DND-41 (cell line): ENCODE measurements around the gene NUAK2.

Experiments used
- ATAC-seq: fragments of 200-7000 bp; cut with Tn5 transposase; 3 replicates; pipeline ENCODE4 v1.9.1; 2021; ENCODE audit warnings: low read depth; ENCODE audit not compliant: insufficient read depth
- DNase-seq: peaks from one replicate; pipeline ENCODE4 v3.0.0-alpha.2; 2020
- H2AFZ ChIP-seq: 2 replicates; pipeline ENCODE4 v1.6.0; 2012; ENCODE audit warnings: low read depth, low read length
- H3K27ac ChIP-seq: 2 replicates; pipeline ENCODE4 v1.5.1; 2012; ENCODE audit warnings: low read length, inconsistent platforms
- H3K27me3 ChIP-seq: fragments of 200-600 bp; sonication (generic); 2 replicates; pipeline ENCODE4 v1.6.0; 2012; ENCODE audit warnings: low read length, mild to moderate bottlenecking, inconsistent platforms; ENCODE audit not compliant: insufficient read depth, poor library complexity
- H3K36me3 ChIP-seq: 2 replicates; pipeline ENCODE4 v1.5.1; 2012; ENCODE audit warnings: low read length, inconsistent platforms; ENCODE audit not compliant: insufficient read depth
- H3K4me1 ChIP-seq: 2 replicates; pipeline ENCODE4 v1.5.1; 2012; ENCODE audit warnings: mild to moderate bottlenecking, low read length; ENCODE audit not compliant: insufficient read depth
- H3K4me2 ChIP-seq: 2 replicates; pipeline ENCODE4 v1.6.0; 2012; ENCODE audit warnings: mild to moderate bottlenecking, moderate library complexity, low read length, inconsistent platforms; ENCODE audit not compliant: insufficient read depth
- H3K4me3 ChIP-seq, 2 experiments: fragments of 200-600 bp in 1 of 2; shearing (Covaris generic) in 1 of 2; 2 replicates each; pipeline ENCODE4 v1.5.1; 2012 to 2016; ENCODE audit warnings: inconsistent platforms in 2 of 2, low read length in 2 of 2, mild to moderate bottlenecking in 2 of 2, low read depth in 1 of 2, moderate library complexity in 1 of 2
- H3K79me2 ChIP-seq: 2 replicates; pipeline ENCODE4 v1.6.0; 2012; ENCODE audit warnings: low read length, inconsistent platforms; ENCODE audit not compliant: insufficient read depth
- H3K9ac ChIP-seq: 2 replicates; pipeline ENCODE4 v1.6.0; 2012; ENCODE audit warnings: low read depth, mild to moderate bottlenecking, inconsistent platforms, low read length, moderate library complexity
- H3K9me3 ChIP-seq: 2 replicates; pipeline ENCODE4 v1.5.1; 2012; ENCODE audit warnings: low read length, moderate library complexity, mild to moderate bottlenecking, inconsistent platforms; ENCODE audit not compliant: insufficient read depth, severe bottlenecking
- H4K20me1 ChIP-seq: 2 replicates; pipeline ENCODE4 v1.6.0; 2012; ENCODE audit warnings: low read length; ENCODE audit not compliant: insufficient read depth
- EZH2 ChIP-seq: IDR thresholded peaks from 3 replicates; pipeline ENCODE4 v1.6.1; 2012; ENCODE audit warnings: borderline replicate concordance, low read depth, mild to moderate bottlenecking, moderate library complexity, low read length, inconsistent platforms; ENCODE audit not compliant: severe bottlenecking
- TF ChIP-seq, protein P1 (sequence below): IDR thresholded peaks from 2 replicates; pipeline ENCODE4 v1.5.1; 2012; ENCODE audit warnings: borderline replicate concordance, low read length, moderate library complexity, mild to moderate bottlenecking; ENCODE audit not compliant: poor library complexity, severe bottlenecking; ENCODE audit errors: extremely low read depth

Gene NUAK2

GRCh38 chr1:205261946-205262691 is 59.4 kb downstream of the NUAK2 start:
- H2AFZ ChIP-seq: no peak overlapping the region
- H3K4me3 ChIP-seq: no peak overlapping the region
- H4K20me1 ChIP-seq: peaks cover 15% of the 10 kb centered on the region
- H3K4me1 ChIP-seq: peaks cover 4% of the 10 kb centered on the region; the same call in 1 of the 2 replicates
- H3K9me3 ChIP-seq: no peaks in the 10 kb centered on the region
- H3K79me2 ChIP-seq: no peaks in the 10 kb centered on the region
- H3K36me3 ChIP-seq: no peaks in the 10 kb centered on the region
- ATAC-seq (no peak), DNase-seq (no peak)
- no peak for TF ChIP-seq EZH2
- TF ChIP-seq, protein P1, sequence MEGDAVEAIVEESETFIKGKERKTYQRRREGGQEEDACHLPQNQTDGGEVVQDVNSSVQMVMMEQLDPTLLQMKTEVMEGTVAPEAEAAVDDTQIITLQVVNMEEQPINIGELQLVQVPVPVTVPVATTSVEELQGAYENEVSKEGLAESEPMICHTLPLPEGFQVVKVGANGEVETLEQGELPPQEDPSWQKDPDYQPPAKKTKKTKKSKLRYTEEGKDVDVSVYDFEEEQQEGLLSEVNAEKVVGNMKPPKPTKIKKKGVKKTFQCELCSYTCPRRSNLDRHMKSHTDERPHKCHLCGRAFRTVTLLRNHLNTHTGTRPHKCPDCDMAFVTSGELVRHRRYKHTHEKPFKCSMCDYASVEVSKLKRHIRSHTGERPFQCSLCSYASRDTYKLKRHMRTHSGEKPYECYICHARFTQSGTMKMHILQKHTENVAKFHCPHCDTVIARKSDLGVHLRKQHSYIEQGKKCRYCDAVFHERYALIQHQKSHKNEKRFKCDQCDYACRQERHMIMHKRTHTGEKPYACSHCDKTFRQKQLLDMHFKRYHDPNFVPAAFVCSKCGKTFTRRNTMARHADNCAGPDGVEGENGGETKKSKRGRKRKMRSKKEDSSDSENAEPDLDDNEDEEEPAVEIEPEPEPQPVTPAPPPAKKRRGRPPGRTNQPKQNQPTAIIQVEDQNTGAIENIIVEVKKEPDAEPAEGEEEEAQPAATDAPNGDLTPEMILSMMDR: no peak
- H3K27ac ChIP-seq: no peak overlapping the region
- H3K9ac ChIP-seq: no peak overlapping the region
- peaks cover 15% of the 10 kb centered on the region for H3K27me3 ChIP-seq
- H3K4me2 ChIP-seq: no peak overlapping the region

DNA sequence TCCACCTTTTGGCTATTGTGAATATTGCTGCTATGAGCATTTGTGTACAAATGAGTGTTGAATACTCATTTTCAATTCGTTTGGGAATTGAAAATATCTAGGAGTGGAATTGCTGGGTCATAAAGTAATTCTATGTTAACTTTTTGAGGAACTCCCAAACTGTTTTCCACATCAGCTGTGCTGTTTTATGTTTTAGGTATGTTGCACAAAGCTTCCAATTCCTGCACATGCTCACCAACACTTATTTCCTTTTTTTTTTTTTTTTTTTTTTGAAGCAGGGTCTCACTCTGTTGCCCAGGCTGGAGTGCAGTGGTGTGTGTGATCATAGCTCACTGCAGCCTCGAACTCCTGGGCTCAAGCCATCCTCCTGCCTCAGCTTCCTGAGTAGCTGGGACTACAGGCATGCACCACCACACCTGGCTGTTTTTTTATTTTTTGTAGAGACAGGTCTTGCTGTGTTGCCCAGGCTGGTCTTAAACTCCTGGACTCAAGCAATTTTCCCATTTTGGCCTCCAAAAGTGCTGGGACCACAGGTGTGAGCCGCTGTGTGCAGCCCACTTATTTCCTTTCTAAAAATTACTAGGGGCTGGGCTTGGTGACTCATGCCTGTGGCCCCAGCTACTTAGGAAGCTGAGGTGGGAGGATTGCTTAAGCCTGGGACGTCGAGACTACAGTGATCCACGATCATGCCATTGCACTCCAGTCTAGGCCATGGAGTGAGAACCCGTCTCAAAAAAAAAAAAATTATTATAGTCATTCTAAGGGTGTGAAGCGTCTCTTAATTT is 60.4 kb downstream of the NUAK2 start:
- H3K27me3 ChIP-seq: peaks cover 15% of the 10 kb centered on the region

GRCh38 chr1:205259998-205260397 is 61.5 kb downstream of the NUAK2 start:
- Histone ChIP-seq H3K36me3 (no peaks in the 10 kb centered on the region), H3K79me2 (no peaks in the 10 kb centered on the region), H3K4me1 (peaks cover 4% of the 10 kb centered on the region; the same call in 1 of the 2 replicates), H3K27me3 (peaks cover 15% of the 10 kb centered on the region), H3K4me3 (no peak overlapping the region), H2AFZ (no peak overlapping the region), H3K9me3 (no peaks in the 10 kb centered on the region), H3K4me2 (no peak overlapping the region), H3K9ac (no peak overlapping the region), H4K20me1 (peaks cover 15% of the 10 kb centered on the region), H3K27ac (no peak overlapping the region)
- no peak for ATAC-seq
- no peak for DNase-seq
- no peak for TF ChIP-seq EZH2
- TF ChIP-seq, protein P1: no peak

More for the DNA sequence above, 60.4 kb downstream of the NUAK2 start:
- H4K20me1 ChIP-seq: peaks cover 15% of the 10 kb centered on the region
- no peak overlapping the region for H2AFZ ChIP-seq
- H3K4me3 ChIP-seq: no peak overlapping the region
- DNase-seq (no peak), ATAC-seq (no peak)
- no peak overlapping the region for H3K4me2 ChIP-seq
- H3K27ac ChIP-seq: no peak overlapping the region
- no peaks in the 10 kb centered on the region for H3K36me3 ChIP-seq
- no peaks in the 10 kb centered on the region for H3K79me2 ChIP-seq
- peaks cover 4% of the 10 kb centered on the region; the same call in 1 of the 2 replicates for H3K4me1 ChIP-seq
- TF ChIP-seq EZH2: no peak
- TF ChIP-seq, protein P1: no peak
- no peak overlapping the region for H3K9ac ChIP-seq
- no peaks in the 10 kb centered on the region for H3K9me3 ChIP-seq
